GM12873 (cell line): ENCODE measurements around the gene SLC45A2.

Source experiments
- TF ChIP-seq, protein P1 (sequence below): IDR thresholded peaks from 2 replicates; pipeline ENCODE4 v1.5.1; 2012; ENCODE audit warnings: low read depth, mild to moderate bottlenecking, moderate library complexity, low read length, control low read depth; ENCODE audit not compliant: insufficient read depth; ENCODE audit errors: missing control alignments

Gene SLC45A2

GRCh38 chr5:33978306-33978705, 6.2 kb downstream of the SLC45A2 start:
- TF ChIP-seq, protein P1, sequence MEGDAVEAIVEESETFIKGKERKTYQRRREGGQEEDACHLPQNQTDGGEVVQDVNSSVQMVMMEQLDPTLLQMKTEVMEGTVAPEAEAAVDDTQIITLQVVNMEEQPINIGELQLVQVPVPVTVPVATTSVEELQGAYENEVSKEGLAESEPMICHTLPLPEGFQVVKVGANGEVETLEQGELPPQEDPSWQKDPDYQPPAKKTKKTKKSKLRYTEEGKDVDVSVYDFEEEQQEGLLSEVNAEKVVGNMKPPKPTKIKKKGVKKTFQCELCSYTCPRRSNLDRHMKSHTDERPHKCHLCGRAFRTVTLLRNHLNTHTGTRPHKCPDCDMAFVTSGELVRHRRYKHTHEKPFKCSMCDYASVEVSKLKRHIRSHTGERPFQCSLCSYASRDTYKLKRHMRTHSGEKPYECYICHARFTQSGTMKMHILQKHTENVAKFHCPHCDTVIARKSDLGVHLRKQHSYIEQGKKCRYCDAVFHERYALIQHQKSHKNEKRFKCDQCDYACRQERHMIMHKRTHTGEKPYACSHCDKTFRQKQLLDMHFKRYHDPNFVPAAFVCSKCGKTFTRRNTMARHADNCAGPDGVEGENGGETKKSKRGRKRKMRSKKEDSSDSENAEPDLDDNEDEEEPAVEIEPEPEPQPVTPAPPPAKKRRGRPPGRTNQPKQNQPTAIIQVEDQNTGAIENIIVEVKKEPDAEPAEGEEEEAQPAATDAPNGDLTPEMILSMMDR = no peak

- TF ChIP-seq, protein P1 = no peak
Measured at GRCh38 chr5:33976307-33976706, 8.2 kb downstream of the SLC45A2 start.

DNA sequence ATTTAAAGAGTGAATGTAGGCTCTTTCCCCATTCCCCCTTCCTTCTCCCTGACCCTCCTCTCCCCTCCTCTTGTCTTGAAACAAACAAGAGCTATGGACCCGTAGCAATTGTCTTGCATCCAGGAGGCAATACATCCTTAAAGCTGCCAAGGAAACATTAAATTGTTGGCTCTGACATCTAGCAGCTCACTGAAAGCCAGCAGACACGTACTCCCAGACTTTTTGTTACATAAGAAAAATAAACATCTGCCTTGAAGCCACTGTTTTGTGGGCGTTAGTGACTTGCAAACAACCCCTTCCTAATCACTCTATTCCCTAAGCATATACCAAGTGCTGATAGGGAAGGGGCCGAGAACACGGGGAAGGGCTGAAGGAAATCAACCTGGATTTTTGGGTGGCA, 8.6 kb downstream of the SLC45A2 start:
- TF ChIP-seq, protein P1 = no peak

DNA sequence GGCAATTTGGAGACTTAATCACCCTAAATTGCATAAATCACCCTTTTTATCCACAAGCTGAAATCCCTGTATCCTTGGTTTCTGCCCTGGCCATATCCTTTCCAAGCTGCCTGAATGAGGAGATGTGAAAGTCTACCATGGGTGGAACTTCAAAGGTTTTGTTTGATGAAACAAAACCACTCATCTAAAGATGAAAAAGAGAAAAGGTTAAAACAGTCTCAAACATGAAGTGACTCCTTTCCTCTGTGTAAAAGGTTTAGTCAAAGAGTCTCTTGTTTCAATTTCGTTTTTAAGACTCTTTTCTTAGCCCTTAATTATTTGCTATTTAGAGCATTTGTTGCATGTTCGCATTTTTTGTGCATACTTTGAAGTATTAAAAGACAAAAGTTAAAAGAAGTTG, 11.2 kb downstream of the SLC45A2 start:
- TF ChIP-seq, protein P1 = no peak

- TF ChIP-seq, protein P1 = peak; percentile 86
Measured at GRCh38 chr5:33969572-33970452, 14.7 kb downstream of the SLC45A2 start.

DNA sequence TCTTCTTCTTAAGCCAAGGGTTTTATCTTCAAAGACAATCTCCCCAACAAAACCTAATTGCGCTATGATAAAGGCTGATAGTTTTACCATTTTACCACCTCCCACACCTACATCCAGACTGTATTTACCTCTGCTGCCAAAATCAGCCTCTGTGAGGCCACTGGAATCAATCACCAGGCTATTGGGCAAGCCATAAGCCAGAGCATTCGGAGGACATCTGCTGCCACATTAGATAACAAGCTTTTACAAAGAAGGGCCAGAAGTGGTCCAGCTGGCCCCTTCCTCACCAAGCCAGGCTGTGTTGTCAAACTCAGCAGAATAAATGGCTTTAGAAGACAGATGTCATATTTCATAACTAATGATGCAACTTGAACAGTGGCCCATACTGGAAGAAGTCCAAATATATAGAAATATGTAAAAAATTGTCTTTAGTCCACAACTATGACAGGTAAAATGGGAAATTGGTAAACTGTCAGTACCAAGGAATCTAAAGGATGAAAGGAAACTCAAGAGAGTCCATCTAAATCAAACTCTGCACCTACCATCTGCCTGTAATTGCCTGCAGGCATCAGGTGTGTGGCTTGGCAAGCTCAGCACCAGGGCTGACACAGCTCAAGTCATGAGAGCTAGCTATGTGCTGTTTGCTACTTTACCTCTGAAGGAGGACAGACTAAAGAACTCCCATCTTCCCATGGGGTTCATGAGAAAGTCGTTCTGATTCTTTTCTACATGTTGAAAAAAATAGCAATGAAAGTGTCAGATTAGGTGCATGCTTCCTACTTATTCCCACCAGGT, 16.1 kb downstream of the SLC45A2 start:
- TF ChIP-seq, protein P1 = no peak

DNA sequence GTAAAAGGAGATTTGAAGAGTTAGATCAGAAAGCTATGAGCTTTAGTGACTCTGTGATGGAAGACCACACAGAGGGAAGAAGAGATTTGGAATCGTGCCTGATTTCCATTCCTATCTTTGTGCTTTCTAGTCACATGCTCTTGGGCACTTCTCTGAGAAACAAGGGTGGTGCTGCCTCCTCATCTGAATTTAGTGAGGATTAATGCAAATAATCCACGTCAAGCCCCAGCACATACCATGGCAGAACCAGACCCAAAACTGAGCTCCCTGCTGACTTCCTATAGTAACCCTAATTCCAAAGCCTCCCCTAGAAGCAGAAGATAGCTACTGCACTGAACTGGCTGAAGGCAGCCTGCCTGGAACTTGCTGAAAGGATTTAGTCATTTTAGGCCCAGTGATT, 17.7 kb downstream of the SLC45A2 start:
- TF ChIP-seq, protein P1 = no peak
